ENCODE results near the gene SPRED1. TPM values are rescaled to one million over a fixed set of nuclear protein-coding genes. Genes with fewer than 3 reads are reported as not detected.
A peak's percentile ranks its signal among the peaks of the same experiment; 100 is the strongest.

The SPRED1 gene
- total RNA-seq, 1 experiment from 2014 or later, result 28.1 TPM

DNA sequence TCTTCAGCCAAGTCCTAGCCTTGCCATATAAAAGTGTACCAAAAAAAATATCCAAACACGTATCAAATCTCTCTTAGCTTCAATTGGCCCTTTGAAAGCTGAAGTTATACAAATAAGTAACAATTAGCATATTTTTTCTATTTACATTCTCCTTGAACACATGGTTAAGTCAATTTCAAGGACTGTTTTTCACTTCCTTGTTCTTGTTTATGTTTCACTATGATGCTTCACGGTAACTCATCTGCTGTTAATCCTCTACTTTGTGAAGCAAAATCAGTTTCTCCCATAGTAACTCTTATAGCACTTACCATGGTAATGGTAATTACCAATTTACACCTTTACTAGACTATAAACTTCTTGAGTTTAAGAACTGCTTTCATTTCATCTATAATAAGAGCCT lies 10.6 kb upstream of the SPRED1 start:
- no peaks in the 10 kb centered on the region for H3K27me3 Mint-ChIP-seq (ENCODE audit: insufficient read depth, unreplicated experiment)
- H3K36me3 Mint-ChIP-seq (ENCODE audit: insufficient read depth, unreplicated experiment), result no peaks in the 10 kb centered on the region
- no peak for DNase-seq (ENCODE audit: unreplicated experiment)
- H3K9me3 Mint-ChIP-seq (ENCODE audit: unreplicated experiment), result no peaks in the 10 kb centered on the region
- TF ChIP-seq, protein P1, sequence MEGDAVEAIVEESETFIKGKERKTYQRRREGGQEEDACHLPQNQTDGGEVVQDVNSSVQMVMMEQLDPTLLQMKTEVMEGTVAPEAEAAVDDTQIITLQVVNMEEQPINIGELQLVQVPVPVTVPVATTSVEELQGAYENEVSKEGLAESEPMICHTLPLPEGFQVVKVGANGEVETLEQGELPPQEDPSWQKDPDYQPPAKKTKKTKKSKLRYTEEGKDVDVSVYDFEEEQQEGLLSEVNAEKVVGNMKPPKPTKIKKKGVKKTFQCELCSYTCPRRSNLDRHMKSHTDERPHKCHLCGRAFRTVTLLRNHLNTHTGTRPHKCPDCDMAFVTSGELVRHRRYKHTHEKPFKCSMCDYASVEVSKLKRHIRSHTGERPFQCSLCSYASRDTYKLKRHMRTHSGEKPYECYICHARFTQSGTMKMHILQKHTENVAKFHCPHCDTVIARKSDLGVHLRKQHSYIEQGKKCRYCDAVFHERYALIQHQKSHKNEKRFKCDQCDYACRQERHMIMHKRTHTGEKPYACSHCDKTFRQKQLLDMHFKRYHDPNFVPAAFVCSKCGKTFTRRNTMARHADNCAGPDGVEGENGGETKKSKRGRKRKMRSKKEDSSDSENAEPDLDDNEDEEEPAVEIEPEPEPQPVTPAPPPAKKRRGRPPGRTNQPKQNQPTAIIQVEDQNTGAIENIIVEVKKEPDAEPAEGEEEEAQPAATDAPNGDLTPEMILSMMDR (IDR thresholded peaks at IDR 0.05; ENCODE audit: unreplicated experiment), result no peak
- intact Hi-C loops (cut with micrococcal nuclease), result no loop called here
- no peaks in the 10 kb centered on the region for H3K4me1 Mint-ChIP-seq (ENCODE audit: insufficient read depth, unreplicated experiment)
- no peak overlapping the region for H3K27ac Mint-ChIP-seq (ENCODE audit: low read depth, unreplicated experiment)
- POLR2A ChIA-PET, result interaction anchor here (1.2 kb wide), 1 partner anchor 9 kb away, joined by 5 read pairs; no protein-coding TSS in a partner anchor
- CTCF ChIA-PET, result no interaction called here
- no TSS peak for BruUV-seq (replicated peaks)
- H3K4me3 Mint-ChIP-seq (ENCODE audit: unreplicated experiment), result no peak overlapping the region

DNA sequence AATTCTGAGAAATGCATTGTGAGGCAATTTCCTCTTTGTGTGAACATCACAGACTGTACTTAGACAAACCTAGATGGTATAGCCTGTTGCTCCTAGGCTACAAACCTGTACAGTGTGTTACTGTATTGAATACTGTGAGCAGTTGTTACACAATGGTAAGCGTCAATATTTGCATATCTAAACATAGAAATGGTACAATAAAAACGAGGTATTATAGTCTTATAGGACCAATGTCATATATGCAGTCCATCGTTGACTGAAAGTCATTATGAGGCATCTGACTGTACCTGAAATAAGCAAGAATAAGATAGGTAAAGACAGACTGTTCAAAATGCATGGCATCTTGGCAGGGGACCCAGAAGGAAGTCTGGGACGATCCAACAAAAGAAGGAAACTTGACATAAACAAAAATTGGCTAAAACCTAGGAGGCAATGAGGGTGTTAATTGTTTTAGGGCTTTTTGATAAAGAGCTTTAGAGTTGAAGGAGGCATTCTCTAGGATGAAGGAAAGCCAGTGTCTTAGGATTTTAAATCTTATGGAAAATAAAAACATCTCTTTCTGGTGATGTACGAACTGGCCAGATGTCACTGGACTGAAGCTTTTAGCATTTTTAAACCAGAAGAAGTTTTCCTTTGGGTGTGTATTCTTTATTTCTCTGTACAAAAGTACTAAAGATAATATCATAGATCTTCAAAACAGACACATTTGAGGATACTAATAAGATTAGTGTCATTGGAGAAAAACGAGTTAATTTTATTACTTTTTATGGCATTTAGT lies 9.2 kb upstream of the SPRED1 start:
- intact Hi-C loops (cut with micrococcal nuclease), result no loop called here
- Mint-ChIP-seq H3K4me1 (ENCODE audit: insufficient read depth, unreplicated experiment) (no peaks in the 10 kb centered on the region), H3K36me3 (ENCODE audit: insufficient read depth, unreplicated experiment) (no peaks in the 10 kb centered on the region), H3K4me3 (ENCODE audit: unreplicated experiment) (no peak overlapping the region), H3K27me3 (ENCODE audit: insufficient read depth, unreplicated experiment) (no peaks in the 10 kb centered on the region), H3K9me3 (ENCODE audit: unreplicated experiment) (no peaks in the 10 kb centered on the region), H3K27ac (ENCODE audit: low read depth, unreplicated experiment) (no peak overlapping the region)
- CTCF ChIA-PET, result interaction anchor here (0.6 to 1.7 kb wide), 3 partner anchors 8 to 574 kb away, joined by 3 read pairs; no protein-coding TSS in a partner anchor
- POLR2A ChIA-PET, result interaction anchor here (1.0 to 2.0 kb wide), 5 partner anchors 8 to 27 kb away, joined by 3 to 6 read pairs (median 4); partner anchors contain the start of gene SPRED1
- DNase-seq (ENCODE audit: unreplicated experiment), result no peak
- BruUV-seq (replicated peaks), result no TSS peak
- TF ChIP-seq, protein P1 (IDR thresholded peaks at IDR 0.05; ENCODE audit: unreplicated experiment), result no peak

- H3K4me1 Mint-ChIP-seq (ENCODE audit: insufficient read depth, unreplicated experiment), result no peaks in the 10 kb centered on the region
- H3K36me3 Mint-ChIP-seq (ENCODE audit: insufficient read depth, unreplicated experiment), result peaks cover 11% of the 10 kb centered on the region
- POLR2A ChIA-PET, result interaction anchor here (1.2 kb wide), 1 partner anchor 9 kb away, joined by 4 read pairs; no protein-coding TSS in a partner anchor
- no TSS peak for BruUV-seq (replicated peaks)
- H3K4me3 Mint-ChIP-seq (ENCODE audit: unreplicated experiment), result no peak overlapping the region
- no peak for DNase-seq (ENCODE audit: unreplicated experiment)
- CTCF ChIA-PET, result no interaction called here
- no peaks in the 10 kb centered on the region for H3K27me3 Mint-ChIP-seq (ENCODE audit: insufficient read depth, unreplicated experiment)
- no peak overlapping the region for H3K27ac Mint-ChIP-seq (ENCODE audit: low read depth, unreplicated experiment)
- intact Hi-C loops (cut with micrococcal nuclease), result no loop called here
- TF ChIP-seq, protein P1 (IDR thresholded peaks at IDR 0.05; ENCODE audit: unreplicated experiment), result no peak
- H3K9me3 Mint-ChIP-seq (ENCODE audit: unreplicated experiment), result no peaks in the 10 kb centered on the region
These were observed 5.3 kb upstream of the SPRED1 start for GRCh38 chr15:38247336-38247735.

DNA sequence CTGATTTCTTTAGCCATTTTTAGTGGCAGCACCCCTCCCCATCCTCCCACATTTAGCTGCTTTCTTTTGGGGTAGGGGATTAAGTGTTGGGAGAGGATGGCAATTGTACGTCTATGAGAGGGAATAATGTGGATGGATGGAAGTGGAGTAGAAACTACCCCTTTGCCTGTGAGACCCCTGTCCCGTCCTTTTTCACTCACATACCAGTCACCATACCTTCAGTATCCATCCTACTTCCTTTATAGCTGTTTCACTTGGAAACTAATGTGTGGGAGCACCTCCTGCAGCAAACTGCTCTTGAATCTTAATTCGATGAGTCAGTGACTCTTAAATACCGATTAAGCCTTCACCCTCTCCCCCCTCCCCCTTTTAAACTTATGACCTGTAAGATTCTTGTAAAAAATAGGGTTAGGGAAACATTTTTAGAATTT lies 730 bp downstream of the SPRED1 start:
- TF ChIP-seq, protein P1 (IDR thresholded peaks at IDR 0.05; ENCODE audit: unreplicated experiment), result no peak
- DNase-seq (ENCODE audit: unreplicated experiment), result peak; percentile 61
- peak overlapping the region; percentile 90 for H3K27ac Mint-ChIP-seq (ENCODE audit: low read depth, unreplicated experiment)
- peaks cover 21% of the 10 kb centered on the region for H3K4me1 Mint-ChIP-seq (ENCODE audit: insufficient read depth, unreplicated experiment)
- ChIA-PET CTCF (interaction anchor here (0.5 to 3.0 kb wide), 17 partner anchors 8 to 257 kb away, joined by 3 to 16 read pairs (median 4); no protein-coding TSS in a partner anchor), POLR2A (interaction anchor here (0.7 to 5.4 kb wide), 29 partner anchors 10 to 1153 kb away, joined by 3 to 188 read pairs (median 7); partner anchors contain the start of gene FAM98B)
- H3K4me3 Mint-ChIP-seq (ENCODE audit: unreplicated experiment), result peak overlapping the region; percentile 83
- no TSS peak for BruUV-seq (replicated peaks)
- intact Hi-C loops (cut with micrococcal nuclease), result loop anchor here (2.0 kb wide), 1 partner anchor 251 kb away; no protein-coding TSS in a partner anchor
- no peaks in the 10 kb centered on the region for H3K9me3 Mint-ChIP-seq (ENCODE audit: unreplicated experiment)
- no peaks in the 10 kb centered on the region for H3K27me3 Mint-ChIP-seq (ENCODE audit: insufficient read depth, unreplicated experiment)
- peaks cover 11% of the 10 kb centered on the region for H3K36me3 Mint-ChIP-seq (ENCODE audit: insufficient read depth, unreplicated experiment)

Measured in MCF 10A (cell line).